Stomach (tissue), 9 donors: ENCODE measurements around the gene CYBA. TPM values are rescaled to one million over a fixed set of nuclear protein-coding genes. Genes with fewer than 3 reads are reported as not detected.

ENCODE experiments used
- DNase-seq, 2 donors: peaks; one replicate each; pipeline versions ENCODE4 v3.0.0 to v3.0.0-alpha.2; 2013 to 2019
- H3K27ac ChIP-seq, 5 donors: fragments of 200-600 bp in 4 of 5; sonication (generic) in 4 of 5; one replicate each; pipeline ENCODE4 v1.5.1; 2013 to 2019; ENCODE audit warnings: mild to moderate bottlenecking in 1 of 5, moderate library complexity in 1 of 5
- H3K27me3 ChIP-seq, 3 donors: fragments of 200-600 bp; sonication (generic); one replicate each; pipeline ENCODE4 v1.5.1; 2017 to 2019; ENCODE audit warnings: mixed run types in 1 of 3
- H3K36me3 ChIP-seq, 4 donors: fragments of 200-600 bp; sonication (generic); 1 replicate in 3 of 4; 2 replicates in 1 of 4; pipeline ENCODE4 v1.5.1; 2016 to 2019
- H3K4me1 ChIP-seq, 4 donors: fragments of 200-600 bp; sonication (generic); one replicate each; pipeline ENCODE4 v1.5.1; 2016 to 2019
- H3K4me3 ChIP-seq, 4 donors: fragments of 200-600 bp; sonication (generic) in 3 of 4; one replicate each; pipeline ENCODE4 v1.5.1; 2016 to 2019; ENCODE audit warnings: mild to moderate bottlenecking in 1 of 4
- H3K9me3 ChIP-seq, 4 donors: fragments of 200-600 bp; sonication (generic); one replicate each; pipeline ENCODE4 v1.5.1; 2016 to 2019
- EP300 ChIP-seq: sonication (generic); formaldehyde crosslinking; IDR thresholded peaks from one replicate; pipeline ENCODE4 v1.6.1; 2017; ENCODE audit warnings: antibody characterized with exemption
- POLR2A ChIP-seq, 4 donors: fragments of 450-650 bp; IDR thresholded peaks; one replicate each; pipeline ENCODE4 v1.6.1; 2016; ENCODE audit warnings: antibody characterized with exemption in 4 of 4, control low read depth in 2 of 4, mild to moderate bottlenecking in 1 of 4, moderate library complexity in 1 of 4
- POLR2AphosphoS5 ChIP-seq, 3 donors: sonication (generic); formaldehyde crosslinking; IDR thresholded peaks; one replicate each; pipeline ENCODE4 v1.6.1; 2016; ENCODE audit warnings: antibody characterized with exemption in 3 of 3
- WGBS, 5 donors: extraction: QIAGEN DNeasy Blood & Tissue Kit in 3 of 5; methylation state at CpG; one replicate each; pipeline versions ENCODE4 v1.1.5 to v1.1.7; 2013 to 2018; 5-methylcytosine and 5-hydroxymethylcytosine counted together
- intact Hi-C: fragments of 100-400 bp; cut with DNase I; formaldehyde crosslinking; loops from one replicate; pipeline ENCODE4 v1.15.1; 2023; ENCODE audit warnings: low total_unique reads
- polyA plus RNA-seq, 3 donors: library from polyadenylated mRNA; stranded (reverse); fragments of 200-250 nt; gene quantifications; one replicate each; pipeline ENCODE4 v1.2.3, GENCODE V29; 2013
- total RNA-seq, 5 donors: library from RNA; depleted of rRNA; stranded (reverse); fragments of >200 nt; gene quantifications; one replicate each; pipeline versions ENCODE4 v1.1.0 to v1.2.3, GENCODE V29; 2014 to 2016
- TF ChIP-seq, protein P1 (sequence below), 7 experiments: fragments of 450-650 bp in 4 of 7; fragments of 200-600 bp in 3 of 7; sonication (generic) in 3 of 7; IDR thresholded peaks; one replicate each; pipeline ENCODE4 v1.5.1; 2016 to 2019; ENCODE audit warnings: antibody characterized with exemption in 7 of 7, control low read depth in 2 of 7, mild to moderate bottlenecking in 1 of 7
- donor health status: healthy with polysubstance abuse.
- donor health status: Bipolar disorder and iron deficiency.
- donor health status: healthy.

The CYBA gene
- total and polyA plus RNA-seq, 8 donors: 21.0 to 480 (median 162) TPM

DNA sequence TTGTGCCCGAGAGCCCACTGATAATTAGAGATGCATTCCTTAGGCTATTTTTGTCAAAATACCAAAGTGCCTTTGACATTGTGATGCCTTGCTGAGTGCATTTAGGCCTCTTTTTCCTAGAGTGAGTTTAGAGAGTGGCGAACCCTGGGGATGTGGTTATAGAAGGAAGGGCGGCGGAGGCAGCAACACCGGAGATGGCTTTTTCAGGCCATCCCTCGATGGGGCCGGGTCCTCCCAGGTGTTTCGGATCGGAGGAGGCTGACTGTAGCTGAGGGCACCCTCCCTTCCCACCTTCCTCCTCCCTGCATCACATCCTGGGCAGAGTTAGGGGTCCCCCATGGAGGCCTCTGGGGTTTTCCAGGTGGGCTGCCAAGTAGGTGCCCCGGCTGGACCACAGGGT is 42.0 kb upstream of the CYBA start:
- intact Hi-C loops: no loop called here
- 73 to 91% (median 89%) methylated on average over 10 of the region's 10 CpGs for WGBS, 5 donors
- no peak overlapping the region for H3K27ac ChIP-seq
- peaks cover 5 to 47% (median 6%) of the 10 kb centered on the region in 3 donors for H3K27me3 ChIP-seq
- TF ChIP-seq POLR2AphosphoS5 (IDR thresholded peaks at IDR 0.05) (no peak), POLR2A (IDR thresholded peaks at IDR 0.05) (no peak), EP300 (no peak)
- TF ChIP-seq, protein P1, sequence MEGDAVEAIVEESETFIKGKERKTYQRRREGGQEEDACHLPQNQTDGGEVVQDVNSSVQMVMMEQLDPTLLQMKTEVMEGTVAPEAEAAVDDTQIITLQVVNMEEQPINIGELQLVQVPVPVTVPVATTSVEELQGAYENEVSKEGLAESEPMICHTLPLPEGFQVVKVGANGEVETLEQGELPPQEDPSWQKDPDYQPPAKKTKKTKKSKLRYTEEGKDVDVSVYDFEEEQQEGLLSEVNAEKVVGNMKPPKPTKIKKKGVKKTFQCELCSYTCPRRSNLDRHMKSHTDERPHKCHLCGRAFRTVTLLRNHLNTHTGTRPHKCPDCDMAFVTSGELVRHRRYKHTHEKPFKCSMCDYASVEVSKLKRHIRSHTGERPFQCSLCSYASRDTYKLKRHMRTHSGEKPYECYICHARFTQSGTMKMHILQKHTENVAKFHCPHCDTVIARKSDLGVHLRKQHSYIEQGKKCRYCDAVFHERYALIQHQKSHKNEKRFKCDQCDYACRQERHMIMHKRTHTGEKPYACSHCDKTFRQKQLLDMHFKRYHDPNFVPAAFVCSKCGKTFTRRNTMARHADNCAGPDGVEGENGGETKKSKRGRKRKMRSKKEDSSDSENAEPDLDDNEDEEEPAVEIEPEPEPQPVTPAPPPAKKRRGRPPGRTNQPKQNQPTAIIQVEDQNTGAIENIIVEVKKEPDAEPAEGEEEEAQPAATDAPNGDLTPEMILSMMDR (IDR thresholded peaks at IDR 0.05): no peak
- H3K4me3 ChIP-seq: no peak overlapping the region
- no peaks in the 10 kb centered on the region for H3K9me3 ChIP-seq
- peaks cover 0 to 25% (median 16%) of the 10 kb centered on the region in 4 donors for H3K4me1 ChIP-seq
- DNase-seq: no peak
- peaks cover 13 to 29% (median 22%) of the 10 kb centered on the region in 4 donors for H3K36me3 ChIP-seq

- no peak for DNase-seq
- no peaks in the 10 kb centered on the region for H3K9me3 ChIP-seq
- peak overlapping the region in 2 of 5 donors; percentile 17 to 26 for H3K27ac ChIP-seq
- TF ChIP-seq POLR2A (IDR thresholded peaks at IDR 0.05): no peak
- intact Hi-C loops: no loop called here
- H3K27me3 ChIP-seq: peaks cover 5 to 56% (median 6%) of the 10 kb centered on the region in 3 donors
- peak overlapping the region in 1 of 4 donors; percentile 13 for H3K4me3 ChIP-seq
- 53 to 75% (median 67%) methylated on average over 7 to 26 of the region's 26 CpGs for WGBS, 5 donors
- peaks cover 8 to 32% (median 24%) of the 10 kb centered on the region in 4 donors for H3K4me1 ChIP-seq
- H3K36me3 ChIP-seq: peaks cover 7 to 21% (median 13%) of the 10 kb centered on the region in 4 donors
Observed at GRCh38 chr16:88691924-88692560, 41.2 kb upstream of the CYBA start.

GRCh38 chr16:88691129-88691813 is 40.4 kb upstream of the CYBA start:
- Histone ChIP-seq H3K27me3 (peaks cover 5 to 63% (median 6%) of the 10 kb centered on the region in 3 donors), H3K4me1 (peaks cover 14 to 40% (median 32%) of the 10 kb centered on the region in 4 donors), H3K4me3 (no peak overlapping the region), H3K36me3 (peaks cover 0 to 13% (median 6%) of the 10 kb centered on the region in 4 donors), H3K9me3 (no peaks in the 10 kb centered on the region), H3K27ac (peak overlapping the region in 1 of 5 donors; percentile 26)
- TF ChIP-seq EP300: no peak
- no peak for TF ChIP-seq POLR2AphosphoS5 (IDR thresholded peaks at IDR 0.05)
- no peak for TF ChIP-seq POLR2A (IDR thresholded peaks at IDR 0.05)
- TF ChIP-seq, protein P1 (IDR thresholded peaks at IDR 0.05): no peak
- intact Hi-C loops: no loop called here
- DNase-seq: no peak
- 79 to 91% (median 88%) methylated on average over 25 to 33 of the region's 33 CpGs for WGBS, 5 donors

GRCh38 chr16:88690341-88691128 is 39.7 kb upstream of the CYBA start:
- Histone ChIP-seq H3K27me3 (peaks cover 5 to 71% (median 13%) of the 10 kb centered on the region in 3 donors), H3K27ac (no peak overlapping the region), H3K4me3 (no peak overlapping the region), H3K9me3 (no peaks in the 10 kb centered on the region), H3K4me1 (peaks cover 21 to 47% (median 39%) of the 10 kb centered on the region in 4 donors), H3K36me3 (peaks cover 0 to 6% (median under 1%) of the 10 kb centered on the region in 4 donors)
- intact Hi-C loops: no loop called here
- DNase-seq: no peak
- TF ChIP-seq, protein P1 (IDR thresholded peaks at IDR 0.05): no peak
- no peak for TF ChIP-seq EP300
- no peak for TF ChIP-seq POLR2A (IDR thresholded peaks at IDR 0.05)
- TF ChIP-seq POLR2AphosphoS5 (IDR thresholded peaks at IDR 0.05): no peak
- 81 to 90% (median 84%) methylated on average over 20 to 21 of the region's 21 CpGs for WGBS, 5 donors
